ENCODE measurements around the gene RMND1.
"Not testable (repeated sequence)": the region's sequence is repeated elsewhere in the genome, so short reads cannot be mapped to it uniquely, and the experiment has no call there.

Gene RMND1

DNA sequence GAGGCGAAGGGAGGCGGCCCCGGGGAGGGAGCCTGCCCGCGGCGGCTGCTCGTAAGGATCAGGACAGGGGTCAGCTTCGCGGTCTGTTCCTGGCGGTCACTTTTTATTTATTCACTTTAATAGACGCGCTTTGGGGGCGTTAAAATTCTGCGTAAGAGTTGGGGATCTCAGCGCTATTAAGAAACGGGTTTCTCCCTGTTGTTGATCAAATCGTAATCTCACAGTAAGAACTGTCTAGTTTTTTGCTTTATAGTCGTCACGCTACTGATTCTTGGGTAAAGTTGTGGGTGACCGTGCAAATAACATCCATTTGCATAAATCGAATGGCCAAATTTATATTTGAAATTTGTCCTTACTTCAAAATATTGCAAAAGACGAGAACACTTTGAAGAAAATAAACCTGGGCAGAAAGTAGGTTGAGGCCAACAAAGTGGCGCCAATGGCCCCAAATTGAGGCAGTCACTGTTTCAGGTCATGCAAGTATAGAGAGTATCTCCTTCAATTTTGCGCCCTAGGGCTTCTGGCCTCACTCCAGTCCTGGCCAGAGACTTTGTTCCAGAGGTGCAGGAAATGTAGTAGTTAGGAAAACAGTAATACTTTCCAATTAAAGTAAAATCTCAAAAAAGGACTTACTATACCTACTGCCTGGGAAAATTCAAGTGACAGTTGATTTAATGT is 963 bp upstream of the RMND1 start:
- Histone ChIP-seq H2BK120ac (ENCODE audit: low read depth, low read length) (peak overlapping the region; percentile 61), H3K4me2 (ENCODE audit: insufficient read depth, low read length, poor library complexity, severe bottlenecking) (peak overlapping the region; percentile 80), H3K36me3 (replicated peaks in 1 of 2; ENCODE audit: control insufficient read depth in 2 of 2, insufficient read depth in 2 of 2, low read length in 2 of 2) (peaks cover 0 to 24% of the 10 kb centered on the region in 2 donors), H4K8ac (ENCODE audit: low read depth, low read length) (no peak overlapping the region), H3K18ac (ENCODE audit: low read length) (peak overlapping the region; percentile 94), H3K14ac (ENCODE audit: low read length) (no peak overlapping the region), H3K79me1 (ENCODE audit: low read depth, low read length) (no peaks in the 10 kb centered on the region), H3K27ac (replicated peaks; ENCODE audit: low read length) (peak overlapping the region; percentile 94), H3K4ac (ENCODE audit: low read length) (no peak overlapping the region), H2AFZ (ENCODE audit: low read length) (peak overlapping the region; percentile 90), H2BK15ac (ENCODE audit: low read length) (no peak overlapping the region), H3K9ac (ENCODE audit: low read depth, low read length, poor library complexity) (no peak overlapping the region), H3K4me1 (ENCODE audit: control insufficient read depth in 2 of 2, insufficient read depth in 1 of 2, low read depth in 1 of 2, low read length in 2 of 2) (peaks cover 0 to 9% of the 10 kb centered on the region in 2 donors), H4K91ac (ENCODE audit: low read depth, low read length, poor library complexity) (no peak overlapping the region), H3K4me3 (ENCODE audit: low read length in 2 of 2) (peak overlapping the region; percentile 78 to 90), H3K9me3 (replicated peaks in 1 of 2; ENCODE audit: control insufficient read depth in 2 of 2, insufficient read depth in 1 of 2, low read depth in 1 of 2, low read length in 2 of 2) (peaks cover 0 to 4% of the 10 kb centered on the region in 2 donors), H3K27me3 (ENCODE audit: control insufficient read depth in 3 of 3, insufficient read depth in 3 of 3, low read depth in 1 of 3, low read length in 3 of 3) (no peaks in the 10 kb centered on the region), H2AK5ac (ENCODE audit: low read depth, low read length) (no peak overlapping the region), H2BK5ac (ENCODE audit: low read length) (peak overlapping the region; percentile 92), H3K23ac (ENCODE audit: low read depth, low read length, poor library complexity) (peak overlapping the region; percentile 81), H2BK12ac (ENCODE audit: low read length) (no peak overlapping the region)
- DNase-seq (ENCODE audit: low spot score) = no peak
- no CpG with 5 or more reads among the region's 24 CpGs for WGBS, 2 donors (ENCODE audit: extremely low coverage in 2 of 2, insufficient read length in 2 of 2, insufficient replicate concordance in 1 of 2)

DNA sequence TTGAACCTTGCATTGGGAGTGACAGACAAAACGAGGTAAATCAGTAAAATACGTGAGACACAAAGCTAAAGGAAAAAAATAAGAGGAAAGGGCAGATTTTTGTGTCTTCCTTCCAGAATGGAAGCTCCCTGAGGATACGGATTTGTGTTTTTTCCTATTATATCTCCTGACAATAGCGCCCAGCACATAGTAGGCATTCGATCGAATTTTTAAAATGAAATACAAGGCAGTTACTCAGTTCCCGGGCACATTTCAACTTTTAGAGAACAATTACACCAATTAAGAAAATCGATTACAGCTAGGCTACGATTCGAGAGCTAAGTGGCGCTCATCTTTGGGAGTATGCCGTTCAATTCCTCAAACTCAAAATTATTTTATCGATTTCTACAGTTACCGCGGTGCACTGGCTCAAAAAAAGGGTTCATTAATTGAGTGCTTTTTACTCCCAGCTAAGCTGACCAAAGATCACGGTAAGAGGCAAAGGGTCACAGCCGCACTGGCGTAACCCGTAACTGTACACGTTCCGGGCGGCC is 443 bp downstream of the RMND1 start:
- peaks cover 0 to 17% of the 10 kb centered on the region in 2 donors for H3K36me3 ChIP-seq (replicated peaks in 1 of 2; ENCODE audit: control insufficient read depth in 2 of 2, insufficient read depth in 2 of 2, low read length in 2 of 2)
- no peak overlapping the region for H2AK5ac ChIP-seq (ENCODE audit: low read depth, low read length)
- peak overlapping the region; percentile 45 for H3K23ac ChIP-seq (ENCODE audit: low read depth, low read length, poor library complexity)
- H3K9ac ChIP-seq (ENCODE audit: low read depth, low read length, poor library complexity) = peak overlapping the region; percentile 82
- H3K4ac ChIP-seq (ENCODE audit: low read length) = no peak overlapping the region
- no CpG with 5 or more reads among the region's 22 CpGs for WGBS, 2 donors (ENCODE audit: extremely low coverage in 2 of 2, insufficient read length in 2 of 2, insufficient replicate concordance in 1 of 2)
- H2AFZ ChIP-seq (ENCODE audit: low read length) = peak overlapping the region; percentile 92
- H3K27ac ChIP-seq (replicated peaks; ENCODE audit: low read length) = peak overlapping the region; percentile 91
- no peak overlapping the region for H4K8ac ChIP-seq (ENCODE audit: low read depth, low read length)
- peaks cover 0 to 3% of the 10 kb centered on the region in 2 donors for H3K4me1 ChIP-seq (ENCODE audit: control insufficient read depth in 2 of 2, insufficient read depth in 1 of 2, low read depth in 1 of 2, low read length in 2 of 2)
- H3K4me2 ChIP-seq (ENCODE audit: insufficient read depth, low read length, poor library complexity, severe bottlenecking) = peak overlapping the region; percentile 53
- peak overlapping the region; percentile 55 for H3K18ac ChIP-seq (ENCODE audit: low read length)
- no peak for DNase-seq (ENCODE audit: low spot score)
- peaks cover 0 to 4% of the 10 kb centered on the region in 2 donors for H3K9me3 ChIP-seq (replicated peaks in 1 of 2; ENCODE audit: control insufficient read depth in 2 of 2, insufficient read depth in 1 of 2, low read depth in 1 of 2, low read length in 2 of 2)
- H2BK5ac ChIP-seq (ENCODE audit: low read length) = no peak overlapping the region
- H2BK120ac ChIP-seq (ENCODE audit: low read depth, low read length) = no peak overlapping the region
- H2BK15ac ChIP-seq (ENCODE audit: low read length) = no peak overlapping the region
- H3K14ac ChIP-seq (ENCODE audit: low read length) = no peak overlapping the region
- no peaks in the 10 kb centered on the region for H3K27me3 ChIP-seq (ENCODE audit: control insufficient read depth in 3 of 3, insufficient read depth in 3 of 3, low read depth in 1 of 3, low read length in 3 of 3)
- no peaks in the 10 kb centered on the region for H3K79me1 ChIP-seq (ENCODE audit: low read depth, low read length)
- H3K4me3 ChIP-seq (ENCODE audit: low read length in 2 of 2) = peak overlapping the region; percentile 81 to 89
- no peak overlapping the region for H4K91ac ChIP-seq (ENCODE audit: low read depth, low read length, poor library complexity)
- no peak overlapping the region for H2BK12ac ChIP-seq (ENCODE audit: low read length)

DNA sequence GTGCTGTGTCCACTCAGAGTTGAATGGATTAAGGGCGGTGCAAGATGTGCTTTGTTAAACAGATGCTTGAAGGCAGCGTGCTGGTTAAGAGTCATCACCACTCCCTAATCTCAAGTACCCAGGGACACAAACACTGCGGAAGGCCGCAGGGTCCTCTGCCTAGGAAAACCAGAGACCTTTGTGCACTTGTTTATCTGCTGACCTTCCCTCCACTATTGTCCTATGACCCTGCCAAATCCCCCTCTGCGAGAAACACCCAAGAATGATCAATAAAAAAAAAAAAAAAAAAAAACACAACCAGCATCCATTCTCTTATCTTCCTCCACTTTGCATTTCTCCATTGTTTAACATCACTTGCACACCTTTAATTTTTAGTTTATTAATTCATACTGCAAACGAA is 998 bp downstream of the RMND1 start:
- no CpG with 5 or more reads among the region's 6 CpGs for WGBS, 2 donors (ENCODE audit: extremely low coverage in 2 of 2, insufficient read length in 2 of 2, insufficient replicate concordance in 1 of 2)
- Histone ChIP-seq H3K36me3 (replicated peaks in 1 of 2; ENCODE audit: control insufficient read depth in 2 of 2, insufficient read depth in 2 of 2, low read length in 2 of 2) (peaks cover 0 to 17% of the 10 kb centered on the region in 2 donors), H3K4me3 (ENCODE audit: low read length in 2 of 2) (peak overlapping the region in 1 of 2 donors; percentile 81)
- not testable (repeated sequence) for H3K27ac ChIP-seq (replicated peaks; ENCODE audit: low read length); H2BK12ac ChIP-seq (ENCODE audit: low read length); H2AFZ ChIP-seq (ENCODE audit: low read length); H3K18ac ChIP-seq (ENCODE audit: low read length); H3K14ac ChIP-seq (ENCODE audit: low read length); H3K27me3 ChIP-seq (ENCODE audit: control insufficient read depth in 3 of 3, insufficient read depth in 3 of 3, low read depth in 1 of 3, low read length in 3 of 3); H2AK5ac ChIP-seq (ENCODE audit: low read depth, low read length); H2BK5ac ChIP-seq (ENCODE audit: low read length); H4K91ac ChIP-seq (ENCODE audit: low read depth, low read length, poor library complexity); H3K4me2 ChIP-seq (ENCODE audit: insufficient read depth, low read length, poor library complexity, severe bottlenecking); H3K9ac ChIP-seq (ENCODE audit: low read depth, low read length, poor library complexity); H3K4ac ChIP-seq (ENCODE audit: low read length); H3K79me1 ChIP-seq (ENCODE audit: low read depth, low read length); H3K4me1 ChIP-seq (ENCODE audit: control insufficient read depth in 2 of 2, insufficient read depth in 1 of 2, low read depth in 1 of 2, low read length in 2 of 2); H3K9me3 ChIP-seq (replicated peaks in 1 of 2; ENCODE audit: control insufficient read depth in 2 of 2, insufficient read depth in 1 of 2, low read depth in 1 of 2, low read length in 2 of 2); H3K23ac ChIP-seq (ENCODE audit: low read depth, low read length, poor library complexity); H2BK15ac ChIP-seq (ENCODE audit: low read length); H2BK120ac ChIP-seq (ENCODE audit: low read depth, low read length); H4K8ac ChIP-seq (ENCODE audit: low read depth, low read length); DNase-seq (ENCODE audit: low spot score)

DNA sequence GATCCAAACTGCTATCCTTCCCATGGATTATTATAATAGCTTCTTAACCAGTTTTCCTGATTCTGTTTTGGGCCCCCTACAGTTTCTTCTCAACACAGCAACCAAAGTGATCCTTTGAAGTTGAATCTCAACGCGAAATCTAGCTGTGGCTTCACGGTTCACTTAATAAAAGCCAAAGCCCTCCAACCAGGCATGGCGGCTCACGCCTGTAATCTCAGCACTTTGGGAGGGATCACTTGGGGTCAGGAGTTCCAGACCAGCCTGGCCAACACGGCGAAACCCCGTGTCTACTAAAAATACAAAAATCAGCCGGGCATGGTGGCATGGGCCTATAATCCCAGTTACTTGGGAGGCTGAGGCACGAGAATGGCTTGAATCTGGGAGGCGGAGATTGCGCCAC is 3.3 kb downstream of the RMND1 start:
- no peak overlapping the region for H2BK120ac ChIP-seq (ENCODE audit: low read depth, low read length)
- H3K4me3 ChIP-seq (ENCODE audit: low read length in 2 of 2) = no peak overlapping the region
- H2AFZ ChIP-seq (ENCODE audit: low read length) = no peak overlapping the region
- no peak overlapping the region for H2BK5ac ChIP-seq (ENCODE audit: low read length)
- H3K4me2 ChIP-seq (ENCODE audit: insufficient read depth, low read length, poor library complexity, severe bottlenecking) = no peak overlapping the region
- no peak overlapping the region for H2AK5ac ChIP-seq (ENCODE audit: low read depth, low read length)
- H3K36me3 ChIP-seq (replicated peaks in 1 of 2; ENCODE audit: control insufficient read depth in 2 of 2, insufficient read depth in 2 of 2, low read length in 2 of 2) = peaks cover 4 to 39% of the 10 kb centered on the region in 2 donors
- peaks cover 0 to 4% of the 10 kb centered on the region in 2 donors for H3K9me3 ChIP-seq (replicated peaks in 1 of 2; ENCODE audit: control insufficient read depth in 2 of 2, insufficient read depth in 1 of 2, low read depth in 1 of 2, low read length in 2 of 2)
- no peak overlapping the region for H3K14ac ChIP-seq (ENCODE audit: low read length)
- no CpG with 5 or more reads among the region's 12 CpGs for WGBS, 2 donors (ENCODE audit: extremely low coverage in 2 of 2, insufficient read length in 2 of 2, insufficient replicate concordance in 1 of 2)
- no peak overlapping the region for H3K9ac ChIP-seq (ENCODE audit: low read depth, low read length, poor library complexity)
- DNase-seq (ENCODE audit: low spot score) = no peak
- no peak overlapping the region for H3K23ac ChIP-seq (ENCODE audit: low read depth, low read length, poor library complexity)
- no peak overlapping the region for H4K91ac ChIP-seq (ENCODE audit: low read depth, low read length, poor library complexity)
- H3K79me1 ChIP-seq (ENCODE audit: low read depth, low read length) = no peaks in the 10 kb centered on the region
- no peak overlapping the region for H2BK12ac ChIP-seq (ENCODE audit: low read length)
- no peaks in the 10 kb centered on the region for H3K27me3 ChIP-seq (ENCODE audit: control insufficient read depth in 3 of 3, insufficient read depth in 3 of 3, low read depth in 1 of 3, low read length in 3 of 3)
- H3K27ac ChIP-seq (replicated peaks; ENCODE audit: low read length) = no peak overlapping the region
- H4K8ac ChIP-seq (ENCODE audit: low read depth, low read length) = no peak overlapping the region
- no peak overlapping the region for H3K18ac ChIP-seq (ENCODE audit: low read length)
- H3K4ac ChIP-seq (ENCODE audit: low read length) = no peak overlapping the region
- H3K4me1 ChIP-seq (ENCODE audit: control insufficient read depth in 2 of 2, insufficient read depth in 1 of 2, low read depth in 1 of 2, low read length in 2 of 2) = no peaks in the 10 kb centered on the region
- no peak overlapping the region for H2BK15ac ChIP-seq (ENCODE audit: low read length)
